Neutrophil (primary cell): Measurements from ENCODE around the gene WDR88.

Source experiments
- H3K27ac ChIP-seq: fragments of 200-600 bp; sonication (generic); 2 replicates; pipeline ENCODE4 v1.5.1; 2016; ENCODE audit warnings: mild to moderate bottlenecking, moderate library complexity
- H3K27me3 ChIP-seq: fragments of 200-600 bp; sonication (generic); 2 replicates; pipeline ENCODE4 v1.6.0; 2016; ENCODE audit warnings: mild to moderate bottlenecking
- H3K36me3 ChIP-seq: fragments of 200-600 bp; sonication (generic); 2 replicates; pipeline ENCODE4 v1.5.1; 2017
- H3K4me1 ChIP-seq, 2 experiments: fragments of 200-600 bp in 1 of 2; sonication (generic) in 1 of 2; 1 replicate in 1 of 2; 2 replicates in 1 of 2; pipeline versions ENCODE4 v1.5.1 to v1.6.1; 2013 to 2016; ENCODE audit warnings: low read depth in 1 of 2, low read length in 1 of 2, mild to moderate bottlenecking in 1 of 2, moderate library complexity in 1 of 2; ENCODE audit not compliant: control insufficient read depth in 1 of 2, insufficient read depth in 1 of 2
- H3K4me3 ChIP-seq, 2 experiments: fragments of 200-600 bp in 1 of 2; sonication (generic) in 1 of 2; 1 replicate in 1 of 2; 2 replicates in 1 of 2; pipeline ENCODE4 v1.5.1; 2013 to 2016; ENCODE audit warnings: low read depth in 1 of 2, low read length in 1 of 2, mild to moderate bottlenecking in 1 of 2, moderate library complexity in 1 of 2
- H3K9me3 ChIP-seq: fragments of 200-600 bp; sonication (generic); 2 replicates; pipeline ENCODE4 v1.5.1; 2016
- TF ChIP-seq, protein P1 (sequence below): fragments of 200-600 bp; sonication (generic); IDR thresholded peaks from 2 replicates; pipeline ENCODE4 v1.5.1; 2016; ENCODE audit warnings: antibody characterized with exemption

Gene WDR88

DNA sequence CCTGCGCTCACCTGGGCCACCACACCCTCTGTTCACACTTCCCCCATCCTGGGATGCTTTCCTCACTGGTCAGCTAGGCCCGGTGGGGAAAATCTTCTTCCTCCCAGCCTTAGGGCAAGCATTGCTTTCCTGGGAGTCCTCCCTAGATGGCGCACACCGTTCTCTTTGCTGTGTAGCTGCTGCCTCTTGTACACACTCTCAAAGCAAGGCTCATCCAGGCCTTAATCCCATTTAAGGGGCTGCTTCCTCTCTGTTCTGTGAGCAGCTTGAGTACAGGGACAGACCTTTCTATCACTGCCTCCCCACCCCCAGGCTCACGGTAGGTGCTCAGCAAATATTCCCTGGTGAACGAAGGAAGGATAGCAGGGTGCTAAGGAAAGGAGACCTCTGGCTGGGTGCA lies 82.7 kb downstream of the WDR88 start:
- Histone ChIP-seq H3K9me3 (no peaks in the 10 kb centered on the region), H3K4me3 (no peak overlapping the region), H3K4me1 (peaks cover 9 to 10% of the 10 kb centered on the region in 2 experiments), H3K27me3 (no peaks in the 10 kb centered on the region), H3K27ac (no peak overlapping the region), H3K36me3 (no peaks in the 10 kb centered on the region)
- TF ChIP-seq, protein P1, sequence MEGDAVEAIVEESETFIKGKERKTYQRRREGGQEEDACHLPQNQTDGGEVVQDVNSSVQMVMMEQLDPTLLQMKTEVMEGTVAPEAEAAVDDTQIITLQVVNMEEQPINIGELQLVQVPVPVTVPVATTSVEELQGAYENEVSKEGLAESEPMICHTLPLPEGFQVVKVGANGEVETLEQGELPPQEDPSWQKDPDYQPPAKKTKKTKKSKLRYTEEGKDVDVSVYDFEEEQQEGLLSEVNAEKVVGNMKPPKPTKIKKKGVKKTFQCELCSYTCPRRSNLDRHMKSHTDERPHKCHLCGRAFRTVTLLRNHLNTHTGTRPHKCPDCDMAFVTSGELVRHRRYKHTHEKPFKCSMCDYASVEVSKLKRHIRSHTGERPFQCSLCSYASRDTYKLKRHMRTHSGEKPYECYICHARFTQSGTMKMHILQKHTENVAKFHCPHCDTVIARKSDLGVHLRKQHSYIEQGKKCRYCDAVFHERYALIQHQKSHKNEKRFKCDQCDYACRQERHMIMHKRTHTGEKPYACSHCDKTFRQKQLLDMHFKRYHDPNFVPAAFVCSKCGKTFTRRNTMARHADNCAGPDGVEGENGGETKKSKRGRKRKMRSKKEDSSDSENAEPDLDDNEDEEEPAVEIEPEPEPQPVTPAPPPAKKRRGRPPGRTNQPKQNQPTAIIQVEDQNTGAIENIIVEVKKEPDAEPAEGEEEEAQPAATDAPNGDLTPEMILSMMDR = no peak

DNA sequence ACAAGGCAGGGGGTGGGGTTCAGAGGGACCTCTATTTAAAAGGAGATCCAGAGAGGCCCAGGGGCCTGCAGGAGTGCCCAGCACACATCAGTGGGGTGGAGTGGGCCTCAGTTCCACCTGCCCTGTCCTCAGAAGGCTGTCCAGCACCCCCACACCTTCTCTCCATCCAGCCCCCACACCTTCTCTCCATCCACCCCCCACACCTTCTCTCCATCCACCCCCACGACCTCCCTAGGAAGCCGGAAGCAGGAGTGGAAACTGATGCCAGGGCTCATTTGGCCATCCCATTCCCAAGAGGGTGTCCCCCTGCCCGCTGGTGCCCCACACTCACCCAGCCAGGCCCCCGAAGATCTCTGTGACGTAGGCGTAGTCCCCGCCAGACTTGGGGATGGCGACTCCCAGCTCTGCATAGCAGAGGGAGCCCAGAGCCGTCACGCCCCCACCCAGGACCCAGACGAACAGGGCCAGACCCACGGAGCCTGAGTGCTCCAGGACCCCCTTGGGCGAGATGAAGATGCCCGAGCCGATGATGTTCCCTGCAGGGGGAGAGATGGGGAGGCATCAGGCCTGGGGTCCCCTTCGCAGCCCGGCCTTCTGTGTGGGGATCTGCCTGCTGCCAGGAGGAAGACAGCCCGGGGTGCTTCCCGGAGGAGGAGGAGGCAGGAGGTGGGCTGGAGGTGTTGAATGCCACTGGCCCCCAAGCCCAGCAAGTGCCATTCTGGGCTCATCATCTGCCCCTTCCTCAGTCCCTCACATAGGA lies 83.7 kb downstream of the WDR88 start:
- TF ChIP-seq, protein P1 = no peak
- Histone ChIP-seq H3K36me3 (no peaks in the 10 kb centered on the region), H3K9me3 (no peaks in the 10 kb centered on the region), H3K27ac (no peak overlapping the region), H3K4me1 (peaks cover 9 to 10% of the 10 kb centered on the region in 2 experiments), H3K4me3 (no peak overlapping the region), H3K27me3 (no peaks in the 10 kb centered on the region)

DNA sequence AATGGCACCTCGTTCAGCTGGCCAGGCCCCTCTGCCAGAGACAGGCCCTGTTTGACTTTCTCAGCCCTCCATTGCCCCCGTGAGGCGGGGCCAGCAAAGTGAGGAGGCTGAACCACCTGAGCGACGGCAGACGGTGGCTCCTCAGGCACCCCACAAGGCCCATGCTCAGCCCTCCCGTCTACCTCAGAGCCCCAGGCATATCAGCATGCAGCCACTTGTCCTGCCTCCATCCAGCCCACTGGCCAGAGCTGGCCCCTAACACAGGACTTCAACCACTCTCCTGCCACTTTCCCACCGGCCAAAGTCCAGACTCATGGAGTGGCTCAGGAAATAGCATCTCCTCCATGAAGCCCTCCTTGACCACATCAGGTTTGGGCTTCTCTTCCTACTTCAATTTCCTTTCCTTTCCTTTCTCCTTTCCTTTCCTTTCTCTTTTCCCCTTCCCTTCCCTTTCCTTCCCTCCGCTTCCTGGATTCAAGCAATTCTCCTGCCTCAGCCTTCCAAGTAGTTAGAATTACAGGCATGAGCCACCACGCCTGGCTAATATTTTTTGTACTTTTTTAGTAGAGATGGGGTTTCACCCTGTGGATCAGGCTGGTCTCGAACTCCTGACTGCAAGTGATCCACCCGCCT lies 84.4 kb downstream of the WDR88 start:
- H3K4me3 ChIP-seq = no peak overlapping the region
- TF ChIP-seq, protein P1 = no peak

DNA sequence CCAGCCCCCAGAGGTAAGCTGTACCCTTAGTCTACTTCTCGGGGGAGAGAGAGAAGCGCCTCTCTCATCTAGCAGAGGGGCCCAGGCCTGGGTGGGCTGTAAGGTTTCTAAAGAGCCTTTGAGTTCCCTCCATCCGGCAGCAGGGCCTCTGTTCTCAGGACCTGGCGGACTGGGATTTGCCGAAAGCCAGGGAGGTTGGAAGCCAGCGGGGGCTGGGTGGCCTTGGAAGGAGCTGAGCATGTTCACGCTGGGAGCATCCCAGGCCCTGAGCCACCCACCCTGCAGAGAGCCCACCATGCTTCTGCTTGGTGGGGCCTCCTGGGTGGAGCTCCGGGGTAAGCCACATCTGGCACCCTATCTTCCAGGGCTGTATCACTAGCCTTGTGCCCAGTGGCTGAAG lies 86.0 kb downstream of the WDR88 start:
- TF ChIP-seq, protein P1 = no peak
- no peaks in the 10 kb centered on the region for H3K36me3 ChIP-seq
- H3K27ac ChIP-seq = no peak overlapping the region
- peaks cover 5% of the 10 kb centered on the region for H3K27me3 ChIP-seq
- H3K4me1 ChIP-seq = peaks cover 9 to 10% of the 10 kb centered on the region in 2 experiments
- H3K9me3 ChIP-seq = no peaks in the 10 kb centered on the region
- H3K4me3 ChIP-seq = no peak overlapping the region

More for the DNA sequence above, 84.4 kb downstream of the WDR88 start:
- Histone ChIP-seq H3K9me3 (no peaks in the 10 kb centered on the region), H3K27ac (no peak overlapping the region), H3K27me3 (no peaks in the 10 kb centered on the region), H3K36me3 (no peaks in the 10 kb centered on the region), H3K4me1 (peaks cover 9 to 10% of the 10 kb centered on the region in 2 experiments)

DNA sequence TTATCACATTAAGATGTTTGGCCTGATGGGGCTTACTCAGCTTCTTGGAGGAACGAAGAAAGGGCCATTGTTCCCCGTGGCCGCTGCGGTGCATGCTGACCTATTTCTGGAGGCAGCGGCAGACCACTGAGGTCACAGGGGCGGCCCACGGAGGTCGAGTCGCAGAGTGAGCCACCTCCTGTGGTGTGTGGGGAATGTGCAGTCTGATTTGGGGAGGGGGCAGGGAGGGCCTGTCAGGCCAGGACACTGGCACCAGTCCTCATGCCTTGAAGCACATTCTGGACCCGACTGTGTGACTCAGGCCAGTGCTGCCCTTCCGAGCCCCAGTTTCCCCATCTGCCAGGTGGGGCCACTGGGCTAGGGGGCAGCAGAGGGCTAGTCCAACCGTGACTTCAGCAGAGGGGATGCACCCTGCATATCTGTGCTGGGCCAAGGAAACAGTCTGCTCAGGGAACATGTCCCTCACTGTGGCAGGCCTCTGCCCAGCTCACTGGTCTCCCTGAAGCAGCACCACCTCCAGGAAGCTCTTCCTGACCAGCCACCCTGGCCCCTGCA lies 87.4 kb downstream of the WDR88 start:
- Histone ChIP-seq H3K4me1 (peaks cover 9 to 10% of the 10 kb centered on the region in 2 experiments), H3K27ac (no peak overlapping the region), H3K4me3 (no peak overlapping the region), H3K27me3 (peaks cover 18% of the 10 kb centered on the region), H3K9me3 (no peaks in the 10 kb centered on the region), H3K36me3 (no peaks in the 10 kb centered on the region)
- TF ChIP-seq, protein P1 = no peak
